HG03280 (cell line): ENCODE results near the gene PTGER3.
"Not testable (repeated sequence)": the region's sequence is repeated elsewhere in the genome, so short reads cannot be mapped to it uniquely, and the experiment has no call there.

Source experiments
- ATAC-seq: cut with Tn5 transposase; IDR thresholded peaks from one replicate; pipeline ENCODE4 v1.9.1; 2021; ENCODE audit warnings: mild to moderate bottlenecking, moderate library complexity; ENCODE audit not compliant: unreplicated experiment

Gene PTGER3

GRCh38 chr1:70961374-70961975, 86.1 kb downstream of the PTGER3 start:
- no peak for ATAC-seq

- ATAC-seq = no peak
Measured at GRCh38 chr1:70948396-70949017, 99.1 kb downstream of the PTGER3 start.

- no peak for ATAC-seq
Measured at GRCh38 chr1:70947835-70948234, 99.8 kb downstream of the PTGER3 start.

GRCh38 chr1:70945676-70946075, 101.9 kb downstream of the PTGER3 start:
- no peak for ATAC-seq

- ATAC-seq = no peak
Measured at GRCh38 chr1:70945251-70945650, 102.4 kb downstream of the PTGER3 start.

- ATAC-seq = no peak
Measured at GRCh38 chr1:70941563-70941962, 106.1 kb downstream of the PTGER3 start.

- ATAC-seq = not testable (repeated sequence)
Measured at GRCh38 chr1:70940398-70940797, 107.2 kb downstream of the PTGER3 start.

- no peak for ATAC-seq
Measured at GRCh38 chr1:70934194-70934961, 113.2 kb downstream of the PTGER3 start.

GRCh38 chr1:70930062-70930461, 117.6 kb downstream of the PTGER3 start:
- ATAC-seq = no peak

- ATAC-seq = no peak
Measured at GRCh38 chr1:70922196-70922595, 125.4 kb downstream of the PTGER3 start.
